ENCODE measurements around the gene ASCC2.
A peak's percentile ranks its signal among the peaks of the same experiment; 100 is the strongest.
"Not testable (repeated sequence)": the region's sequence is repeated elsewhere in the genome, so short reads cannot be mapped to it uniquely, and the experiment has no call there.

ASCC2 gene

DNA sequence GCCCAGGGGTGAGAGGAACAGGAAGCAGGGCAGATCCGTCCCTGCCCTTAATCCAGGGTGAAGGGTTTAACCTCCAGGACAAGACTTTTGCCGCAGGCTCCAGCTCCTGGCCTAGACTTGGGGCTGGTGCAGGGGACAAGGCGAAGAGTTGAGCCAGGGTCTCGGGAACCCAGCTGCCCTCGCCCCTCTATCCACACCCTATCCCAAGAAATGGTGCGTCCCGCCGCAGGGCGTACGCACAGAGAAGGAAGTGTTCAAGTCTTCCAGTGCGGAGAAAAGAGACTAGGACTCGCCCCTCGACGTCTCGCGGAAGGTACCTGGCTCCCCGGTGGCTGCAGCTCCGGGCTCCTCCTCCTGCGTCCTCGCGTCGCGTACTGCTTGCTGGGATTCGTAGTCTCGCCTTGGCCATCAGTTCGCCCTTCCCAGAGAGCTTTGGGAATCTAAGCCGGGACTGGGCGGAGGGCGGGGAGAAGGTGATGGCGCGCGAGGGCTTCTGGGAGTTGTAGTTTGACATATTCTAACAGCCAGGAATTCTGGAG lies 71.4 kb downstream of the ASCC2 start, which contains the start of gene ZMAT5:
Gene ZMAT5, minus strand, starts transcription at position 376 of the 539 bp plus-strand sequence. CDS start 18,463 bp downstream, outside the sequence.
- Histone ChIP-seq H2AFZ (ENCODE audit: low read depth, low read length) (peak within 1 kb of the TSS; percentile 17), H3K9me3 (ENCODE audit: low read length) (no peaks in the 10 kb centered on the region), H3K36me3 (ENCODE audit: insufficient read depth, low read length) (peaks cover 17% of the 10 kb centered on the region), H3K27me3 (ENCODE audit: insufficient read depth, low read length) (no peaks in the 10 kb centered on the region), H3K4me1 (ENCODE audit: insufficient read depth, low read length) (peaks cover 16% of the 10 kb centered on the region), H3K4me3 (ENCODE audit: low read length) (peak within 1 kb of the TSS; percentile 67)

DNA sequence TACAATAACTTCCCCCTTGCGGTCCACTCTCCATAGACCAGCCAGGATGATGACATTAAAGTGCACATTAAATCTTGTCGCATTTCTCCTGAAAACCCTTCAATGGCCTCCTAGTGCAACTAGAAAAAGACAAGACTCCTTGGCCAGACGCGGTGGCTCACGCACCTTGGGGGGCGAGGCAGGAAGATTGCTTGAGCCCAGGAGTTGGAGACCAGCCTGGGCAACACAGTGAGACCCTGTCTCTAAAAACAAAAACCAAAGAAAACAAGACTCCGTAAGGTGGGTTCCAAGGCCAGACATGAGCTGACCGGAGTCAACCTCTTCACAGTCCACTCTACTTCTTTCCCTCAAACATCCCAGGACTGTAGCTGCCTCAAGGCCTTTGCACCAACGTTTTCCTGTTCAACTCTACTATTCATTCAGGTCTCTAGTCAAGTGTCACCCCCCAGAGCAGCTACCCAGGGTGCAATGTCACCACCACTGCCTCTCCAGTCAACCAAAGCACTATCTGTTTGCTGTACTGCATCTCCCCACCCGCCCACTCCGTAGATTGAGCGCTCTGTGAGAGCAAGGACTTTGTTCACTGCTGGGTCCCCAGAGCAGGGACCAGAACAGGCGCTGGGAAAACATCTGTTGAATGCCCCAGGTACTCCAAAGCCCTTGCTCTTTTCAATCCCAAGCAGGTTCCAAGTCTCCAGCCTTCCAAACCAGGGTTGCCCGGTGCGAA lies 72.0 kb downstream of the ASCC2 start:
- Histone ChIP-seq H3K9me3 (ENCODE audit: low read length) (no peaks in the 10 kb centered on the region), H3K4me1 (ENCODE audit: insufficient read depth, low read length) (peaks cover 16% of the 10 kb centered on the region), H3K27me3 (ENCODE audit: insufficient read depth, low read length) (no peaks in the 10 kb centered on the region)

DNA sequence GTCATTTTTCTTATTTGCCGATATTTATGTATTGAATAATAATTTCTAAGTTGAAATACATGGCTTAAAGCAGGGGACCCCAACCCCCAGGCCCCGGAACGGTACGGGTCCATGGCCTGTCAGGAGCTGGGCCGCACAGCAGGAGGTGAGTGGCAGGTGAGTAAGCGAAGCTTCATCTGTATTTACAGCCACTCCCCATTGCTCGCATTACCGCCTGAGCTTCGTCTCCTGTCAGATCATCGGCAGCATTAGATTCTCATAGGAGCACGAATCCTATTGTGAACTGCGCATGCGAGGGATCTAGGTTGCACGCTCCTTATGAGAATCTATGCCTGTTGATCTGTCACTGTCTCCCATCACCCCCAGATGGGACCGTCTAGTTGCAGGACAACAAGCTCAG lies 75.8 kb downstream of the ASCC2 start:
- Histone ChIP-seq H3K36me3 (ENCODE audit: insufficient read depth, low read length) (no peaks in the 10 kb centered on the region), H3K27me3 (ENCODE audit: insufficient read depth, low read length) (no peaks in the 10 kb centered on the region), H3K9me3 (ENCODE audit: low read length) (no peaks in the 10 kb centered on the region), H3K4me1 (ENCODE audit: insufficient read depth, low read length) (peaks cover 9% of the 10 kb centered on the region), H3K4me3 (ENCODE audit: low read length) (no peak overlapping the region), H2AFZ (ENCODE audit: low read depth, low read length) (no peak overlapping the region)

More for the DNA sequence above, 72.0 kb downstream of the ASCC2 start:
- Histone ChIP-seq H2AFZ (ENCODE audit: low read depth, low read length) (peak overlapping the region; percentile 17), H3K4me3 (ENCODE audit: low read length) (peak overlapping the region; percentile 67), H3K36me3 (ENCODE audit: insufficient read depth, low read length) (peaks cover 17% of the 10 kb centered on the region)

DNA sequence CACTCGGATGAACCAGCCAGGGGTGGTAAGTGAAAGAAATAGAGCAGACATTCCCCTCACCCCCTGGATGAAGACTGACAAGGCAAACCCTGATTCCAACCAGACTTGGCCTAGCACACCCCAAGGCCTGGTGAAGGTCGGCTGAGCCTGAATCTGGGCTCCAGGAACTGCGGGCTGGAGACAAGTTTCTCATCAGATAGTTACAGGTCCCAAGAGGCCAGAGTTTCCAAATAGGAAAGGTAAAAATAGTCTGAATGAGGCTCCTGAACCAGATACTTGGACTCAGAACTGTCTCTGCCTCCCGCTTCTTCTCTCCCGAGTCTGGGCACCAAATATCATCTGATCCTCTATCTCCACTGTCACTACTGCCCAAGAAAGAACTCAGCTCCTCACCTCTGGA lies 79.1 kb downstream of the ASCC2 start:
- no peak overlapping the region for H3K4me3 ChIP-seq (ENCODE audit: low read length)
- no peak overlapping the region for H2AFZ ChIP-seq (ENCODE audit: low read depth, low read length)
- no peaks in the 10 kb centered on the region for H3K27me3 ChIP-seq (ENCODE audit: insufficient read depth, low read length)
- no peaks in the 10 kb centered on the region for H3K4me1 ChIP-seq (ENCODE audit: insufficient read depth, low read length)
- no peaks in the 10 kb centered on the region for H3K9me3 ChIP-seq (ENCODE audit: low read length)
- no peaks in the 10 kb centered on the region for H3K36me3 ChIP-seq (ENCODE audit: insufficient read depth, low read length)

DNA sequence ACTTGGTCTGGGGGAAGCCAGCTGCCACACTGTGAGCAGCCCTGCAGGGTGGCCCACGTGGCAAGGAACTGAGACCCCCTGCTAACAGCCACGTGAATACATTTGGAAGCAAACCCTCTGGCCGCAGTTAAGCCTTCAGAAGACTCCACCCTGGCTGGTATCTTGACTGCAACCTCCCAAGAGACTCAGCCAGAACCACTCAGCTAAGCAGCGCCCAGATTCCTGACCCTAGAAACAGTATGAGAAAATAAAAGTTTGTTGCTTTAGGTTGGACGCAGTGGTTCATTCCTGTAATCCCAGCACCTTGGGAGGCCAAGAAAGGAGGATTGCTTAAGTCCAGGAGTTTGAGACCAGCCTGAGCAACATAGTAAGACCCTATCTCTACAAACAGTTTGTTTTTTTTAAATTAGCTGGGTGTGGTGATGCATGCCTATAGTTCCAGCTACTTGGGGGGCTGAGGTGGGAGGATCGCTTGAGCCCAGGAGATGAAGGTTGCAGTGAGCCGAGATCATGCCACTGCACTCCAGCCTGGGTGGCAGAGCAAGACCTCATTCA lies 79.9 kb downstream of the ASCC2 start:
- Histone ChIP-seq H3K9me3 (ENCODE audit: low read length) (no peaks in the 10 kb centered on the region), H3K36me3 (ENCODE audit: insufficient read depth, low read length) (no peaks in the 10 kb centered on the region), H3K4me1 (ENCODE audit: insufficient read depth, low read length) (no peaks in the 10 kb centered on the region), H2AFZ (ENCODE audit: low read depth, low read length) (no peak overlapping the region), H3K27me3 (ENCODE audit: insufficient read depth, low read length) (no peaks in the 10 kb centered on the region), H3K4me3 (ENCODE audit: low read length) (no peak overlapping the region)

DNA sequence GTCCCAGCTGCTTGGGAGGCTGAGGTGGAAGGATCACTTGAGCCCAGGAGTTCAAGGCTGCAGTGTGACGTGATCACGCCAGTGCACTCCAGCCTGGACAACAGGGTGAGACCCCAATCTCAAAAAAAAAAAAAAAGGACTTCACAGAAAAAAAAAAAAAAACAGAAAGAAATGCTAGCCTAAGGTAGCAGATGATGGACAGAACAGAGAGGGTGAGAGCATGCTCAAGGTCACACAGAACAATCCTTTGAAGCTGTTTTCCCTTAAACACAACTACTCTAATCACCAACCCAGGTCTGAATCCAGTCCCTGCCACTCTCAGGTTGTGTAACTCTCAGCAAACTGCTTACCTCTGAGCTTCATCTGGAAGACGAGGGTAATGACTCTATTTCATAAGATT lies 81.0 kb downstream of the ASCC2 start:
- H3K27me3 ChIP-seq (ENCODE audit: insufficient read depth, low read length): no peaks in the 10 kb centered on the region
- H2AFZ ChIP-seq (ENCODE audit: low read depth, low read length): no peak overlapping the region
- H3K4me1 ChIP-seq (ENCODE audit: insufficient read depth, low read length): no peaks in the 10 kb centered on the region
- H3K36me3 ChIP-seq (ENCODE audit: insufficient read depth, low read length): no peaks in the 10 kb centered on the region
- no peaks in the 10 kb centered on the region for H3K9me3 ChIP-seq (ENCODE audit: low read length)
- H3K4me3 ChIP-seq (ENCODE audit: low read length): no peak overlapping the region

DNA sequence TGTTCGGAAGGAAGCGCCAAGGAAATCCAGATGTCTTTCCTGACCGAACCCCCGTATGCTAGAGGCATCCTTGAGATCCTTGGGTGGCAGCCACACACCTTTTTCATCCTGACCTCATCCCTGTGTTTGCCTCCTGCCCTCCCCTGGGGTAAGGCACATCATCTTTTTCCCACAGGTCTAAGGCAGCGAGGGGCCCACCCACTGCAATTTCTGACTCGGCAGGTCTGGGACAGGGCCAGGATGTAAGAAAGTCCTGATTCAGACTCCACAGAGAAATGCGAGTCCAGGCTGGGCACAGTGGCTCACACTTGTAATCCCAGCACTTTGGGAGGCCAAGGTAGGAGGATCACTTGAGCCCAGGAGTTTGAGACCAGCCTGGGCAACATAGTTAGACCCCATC lies 81.7 kb downstream of the ASCC2 start:
- Histone ChIP-seq H3K36me3 (ENCODE audit: insufficient read depth, low read length) (no peaks in the 10 kb centered on the region), H3K27me3 (ENCODE audit: insufficient read depth, low read length) (no peaks in the 10 kb centered on the region), H3K4me1 (ENCODE audit: insufficient read depth, low read length) (no peaks in the 10 kb centered on the region), H3K4me3 (ENCODE audit: low read length) (no peak overlapping the region), H2AFZ (ENCODE audit: low read depth, low read length) (no peak overlapping the region), H3K9me3 (ENCODE audit: low read length) (no peaks in the 10 kb centered on the region)

DNA sequence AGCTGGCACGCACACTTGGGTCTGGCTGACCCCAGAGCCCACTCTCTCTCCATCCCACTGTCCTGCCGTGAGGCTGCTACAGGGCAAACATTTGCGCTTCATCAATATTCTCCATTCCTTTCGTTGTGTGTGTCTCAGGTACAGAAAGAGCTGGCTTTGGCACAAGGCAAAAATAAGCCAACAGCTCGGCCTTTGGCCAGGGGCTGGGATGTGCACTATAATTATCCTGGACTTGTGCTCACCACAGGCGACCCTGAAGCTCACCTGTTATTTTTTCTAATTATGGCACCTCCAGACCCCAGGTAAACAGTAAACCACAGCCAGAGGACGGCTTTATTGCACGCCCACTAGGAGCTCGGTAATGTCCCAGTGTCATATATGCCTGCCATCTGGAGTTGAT lies 82.2 kb downstream of the ASCC2 start:
- H3K36me3 ChIP-seq (ENCODE audit: insufficient read depth, low read length): no peaks in the 10 kb centered on the region
- no peaks in the 10 kb centered on the region for H3K27me3 ChIP-seq (ENCODE audit: insufficient read depth, low read length)
- no peaks in the 10 kb centered on the region for H3K9me3 ChIP-seq (ENCODE audit: low read length)
- no peak overlapping the region for H3K4me3 ChIP-seq (ENCODE audit: low read length)
- no peak overlapping the region for H2AFZ ChIP-seq (ENCODE audit: low read depth, low read length)
- no peaks in the 10 kb centered on the region for H3K4me1 ChIP-seq (ENCODE audit: insufficient read depth, low read length)

DNA sequence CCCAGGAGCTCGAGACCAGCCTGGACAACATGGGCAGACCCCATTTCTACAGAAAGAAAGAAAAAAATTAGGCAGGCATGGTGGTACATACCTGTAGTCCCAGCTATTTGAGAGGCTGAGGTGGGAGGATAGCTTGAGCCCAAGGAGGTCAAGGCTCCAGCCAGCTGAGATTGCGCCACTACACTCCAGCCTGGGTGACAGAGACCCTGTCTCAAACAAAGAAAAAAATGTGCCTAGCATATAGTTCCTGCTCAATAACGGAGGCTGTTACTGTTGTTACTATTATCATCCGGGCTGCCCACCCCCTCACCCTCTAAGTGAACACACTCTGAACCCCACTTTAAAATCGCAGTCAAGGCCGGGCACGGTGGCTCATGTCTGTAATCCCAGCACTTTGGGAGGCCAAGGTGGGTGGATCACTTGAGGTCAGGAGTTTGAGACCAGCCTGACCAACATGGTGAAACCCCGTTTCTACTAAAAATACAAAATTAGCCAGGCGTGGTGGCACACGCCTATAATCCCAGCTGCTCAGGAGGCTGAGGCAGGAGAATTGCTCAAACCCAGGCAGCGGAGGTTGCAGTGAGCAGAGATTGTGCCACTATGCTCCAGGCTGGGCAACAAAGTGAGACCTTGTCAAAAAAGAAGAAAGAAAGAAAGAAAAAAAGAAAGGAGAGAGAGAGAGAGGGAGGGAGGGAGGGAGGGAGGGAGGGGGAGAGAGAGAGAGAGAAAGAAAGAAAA lies 83.2 kb downstream of the ASCC2 start:
- H3K9me3 ChIP-seq (ENCODE audit: low read length); H2AFZ ChIP-seq (ENCODE audit: low read depth, low read length); H3K4me3 ChIP-seq (ENCODE audit: low read length); H3K36me3 ChIP-seq (ENCODE audit: insufficient read depth, low read length); H3K27me3 ChIP-seq (ENCODE audit: insufficient read depth, low read length); H3K4me1 ChIP-seq (ENCODE audit: insufficient read depth, low read length): not testable (repeated sequence)

DNA sequence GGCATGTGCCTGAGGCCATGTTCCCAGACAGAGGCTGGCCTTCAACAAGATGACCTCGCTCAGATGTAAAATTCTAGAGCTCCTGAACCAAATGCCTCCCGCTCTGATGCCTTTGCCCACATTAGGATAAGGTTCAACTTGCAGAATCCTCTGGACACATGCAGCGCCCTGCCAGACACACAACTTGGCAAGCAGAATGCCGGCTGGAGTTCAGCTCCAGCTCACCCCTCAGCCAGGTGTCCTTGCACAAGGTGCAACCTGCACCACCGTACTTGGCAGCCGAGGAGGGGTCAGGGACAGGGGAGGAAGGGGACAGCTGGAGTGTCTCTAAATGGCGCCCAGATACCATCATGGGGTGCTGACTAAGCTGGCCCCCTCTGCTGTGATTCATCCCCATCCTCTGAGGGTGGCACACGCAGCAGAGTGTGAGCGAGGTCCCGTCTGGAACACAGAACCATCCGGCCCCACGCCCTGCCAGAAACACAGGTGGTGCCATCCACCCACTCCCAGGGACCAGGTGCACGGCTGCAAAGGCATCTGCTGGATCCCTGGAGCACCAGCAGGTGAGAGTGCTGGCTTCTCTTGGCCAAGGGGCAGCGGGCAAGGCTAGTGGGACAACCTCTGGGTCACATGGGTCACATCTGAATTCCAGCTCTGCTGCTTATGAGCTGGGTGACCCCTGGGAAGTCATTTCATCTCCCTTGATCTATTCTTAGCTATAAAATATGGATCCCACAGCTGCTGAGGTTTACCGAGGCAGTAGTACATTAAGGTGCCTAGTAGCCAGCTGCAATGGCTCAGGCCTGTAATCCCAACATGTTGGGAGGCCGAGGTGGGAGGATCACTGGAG lies 84.0 kb downstream of the ASCC2 start:
- H3K36me3 ChIP-seq (ENCODE audit: insufficient read depth, low read length): no peaks in the 10 kb centered on the region
- no peaks in the 10 kb centered on the region for H3K27me3 ChIP-seq (ENCODE audit: insufficient read depth, low read length)
- no peaks in the 10 kb centered on the region for H3K4me1 ChIP-seq (ENCODE audit: insufficient read depth, low read length)
- no peak overlapping the region for H3K4me3 ChIP-seq (ENCODE audit: low read length)
- H3K9me3 ChIP-seq (ENCODE audit: low read length): no peaks in the 10 kb centered on the region
- H2AFZ ChIP-seq (ENCODE audit: low read depth, low read length): no peak overlapping the region

DNA sequence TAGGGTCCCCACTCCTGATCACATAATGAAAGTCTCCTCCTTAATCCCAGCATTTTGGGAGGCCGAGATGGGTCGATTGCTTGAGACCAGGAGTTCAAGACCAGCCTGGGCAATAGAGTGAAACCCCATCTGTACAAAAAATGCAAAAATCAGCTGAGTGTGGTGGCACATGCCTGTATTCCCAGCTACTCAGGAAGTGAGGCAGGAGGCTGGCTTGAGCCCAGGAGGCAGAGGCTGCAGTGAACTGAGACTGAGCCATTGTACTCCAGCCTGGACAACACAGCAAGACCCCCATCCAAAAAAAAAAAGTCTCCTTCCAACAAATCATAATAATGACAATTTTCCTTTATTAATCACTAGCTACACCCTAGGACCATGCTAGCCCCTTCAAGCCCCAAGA lies 86.4 kb downstream of the ASCC2 start:
- H3K4me3 ChIP-seq (ENCODE audit: low read length): no peak overlapping the region
- H3K4me1 ChIP-seq (ENCODE audit: insufficient read depth, low read length): no peaks in the 10 kb centered on the region
- no peaks in the 10 kb centered on the region for H3K27me3 ChIP-seq (ENCODE audit: insufficient read depth, low read length)
- H2AFZ ChIP-seq (ENCODE audit: low read depth, low read length): no peak overlapping the region
- H3K36me3 ChIP-seq (ENCODE audit: insufficient read depth, low read length): peaks cover 11% of the 10 kb centered on the region
- no peaks in the 10 kb centered on the region for H3K9me3 ChIP-seq (ENCODE audit: low read length)

DNA sequence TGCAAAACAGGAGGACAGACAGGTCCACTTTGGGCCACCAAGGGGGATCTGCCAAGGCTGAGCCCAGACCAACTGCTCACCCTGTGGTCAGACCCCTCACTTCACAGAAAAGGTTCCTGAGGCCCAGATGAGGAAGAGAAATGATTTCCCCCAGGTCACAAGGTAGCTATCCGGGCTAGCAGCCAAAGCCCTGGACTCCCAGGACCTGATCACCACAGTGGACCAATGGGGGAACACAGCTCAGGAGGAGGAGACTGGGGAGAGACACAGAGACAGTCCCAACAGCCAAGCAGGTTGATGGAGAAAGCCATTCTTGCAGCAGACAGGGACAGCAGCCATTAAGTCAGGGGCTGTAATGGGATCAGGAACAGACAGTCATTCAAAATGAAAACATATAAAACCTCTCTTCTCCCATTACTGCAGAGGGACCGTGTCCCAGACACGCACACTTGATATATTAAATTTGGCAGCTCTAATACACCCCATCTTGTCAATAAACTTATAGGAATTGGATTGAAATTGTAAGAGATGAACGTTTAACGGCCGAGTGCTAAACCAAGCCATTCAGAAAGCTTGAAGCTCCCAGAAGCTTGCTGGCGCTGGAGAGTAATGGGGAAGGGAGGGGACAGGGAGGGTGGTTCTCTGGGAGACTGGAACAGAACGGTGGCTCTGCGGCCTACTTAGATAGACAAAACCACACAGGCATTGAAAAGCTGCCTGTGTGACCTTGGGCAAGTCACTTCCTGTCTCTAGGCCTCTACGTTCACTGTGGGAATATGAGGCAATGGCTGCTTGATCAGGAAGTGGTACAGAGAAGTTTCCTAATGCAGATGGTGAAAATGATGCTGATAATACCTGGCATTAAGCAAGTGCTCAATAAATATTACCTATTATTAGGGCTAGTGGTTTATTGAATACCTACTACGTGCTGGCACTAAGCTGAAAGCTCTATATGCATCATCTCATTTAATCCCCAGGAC lies 87.2 kb downstream of the ASCC2 start:
- Histone ChIP-seq H3K9me3 (ENCODE audit: low read length) (no peaks in the 10 kb centered on the region), H3K36me3 (ENCODE audit: insufficient read depth, low read length) (peaks cover 11% of the 10 kb centered on the region), H3K4me3 (ENCODE audit: low read length) (no peak overlapping the region), H3K27me3 (ENCODE audit: insufficient read depth, low read length) (no peaks in the 10 kb centered on the region), H3K4me1 (ENCODE audit: insufficient read depth, low read length) (no peaks in the 10 kb centered on the region), H2AFZ (ENCODE audit: low read depth, low read length) (no peak overlapping the region)
